Stimulated activated CD4-positive, alpha-beta T cell treated with anti-CD3 and anti-CD28 coated beads, Interleukin-2, amount 100 ng/mL, for 48 hours (primary cell): ENCODE data around the gene OSGIN1.
A peak's percentile ranks its signal among the peaks of the same experiment; 100 is the strongest.

Experiments
- DNase-seq, 2 donors: peaks; one replicate each; pipeline ENCODE4 v3.0.0-alpha.2; 2020

Gene OSGIN1

DNA sequence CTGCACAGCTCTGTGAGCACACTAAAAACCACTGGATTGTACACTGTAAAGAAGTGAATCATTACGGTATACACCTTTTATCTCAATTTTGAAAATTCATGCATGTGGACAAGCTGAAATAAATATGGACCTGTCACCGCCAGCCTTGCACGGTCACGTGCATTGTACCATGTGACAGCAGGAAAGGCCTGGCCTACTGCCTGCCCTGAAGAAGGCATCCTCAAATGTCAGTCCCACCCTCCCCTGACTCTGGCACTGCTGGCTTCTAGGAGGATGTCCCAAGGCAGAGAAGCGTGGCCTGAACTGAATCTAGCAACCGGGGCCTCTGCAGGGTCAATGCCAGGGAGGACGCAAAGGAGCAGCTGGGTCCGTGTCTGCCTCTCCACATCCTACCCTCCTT, 54.9 kb downstream of the OSGIN1 start:
- DNase-seq = no peak

DNA sequence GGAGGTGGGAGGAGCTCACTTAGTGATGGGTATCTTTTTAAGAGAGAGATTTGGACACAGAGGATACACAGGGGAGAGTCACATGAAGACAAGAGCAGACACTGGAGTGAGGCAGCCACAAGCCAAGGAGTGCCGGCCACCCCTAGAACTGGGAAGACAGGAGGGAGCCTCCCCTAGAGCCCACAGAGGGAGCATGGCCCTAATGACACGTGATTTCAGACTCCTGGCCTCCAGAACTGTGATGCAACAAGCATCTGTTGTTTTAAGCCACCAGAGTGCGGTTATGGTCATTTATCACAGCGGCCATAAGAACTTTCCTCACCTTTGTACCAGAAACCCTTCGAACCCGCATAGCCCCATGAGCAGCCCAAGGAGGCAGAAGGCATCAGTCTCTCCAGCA, 56.2 kb downstream of the OSGIN1 start:
- no peak for DNase-seq

DNA sequence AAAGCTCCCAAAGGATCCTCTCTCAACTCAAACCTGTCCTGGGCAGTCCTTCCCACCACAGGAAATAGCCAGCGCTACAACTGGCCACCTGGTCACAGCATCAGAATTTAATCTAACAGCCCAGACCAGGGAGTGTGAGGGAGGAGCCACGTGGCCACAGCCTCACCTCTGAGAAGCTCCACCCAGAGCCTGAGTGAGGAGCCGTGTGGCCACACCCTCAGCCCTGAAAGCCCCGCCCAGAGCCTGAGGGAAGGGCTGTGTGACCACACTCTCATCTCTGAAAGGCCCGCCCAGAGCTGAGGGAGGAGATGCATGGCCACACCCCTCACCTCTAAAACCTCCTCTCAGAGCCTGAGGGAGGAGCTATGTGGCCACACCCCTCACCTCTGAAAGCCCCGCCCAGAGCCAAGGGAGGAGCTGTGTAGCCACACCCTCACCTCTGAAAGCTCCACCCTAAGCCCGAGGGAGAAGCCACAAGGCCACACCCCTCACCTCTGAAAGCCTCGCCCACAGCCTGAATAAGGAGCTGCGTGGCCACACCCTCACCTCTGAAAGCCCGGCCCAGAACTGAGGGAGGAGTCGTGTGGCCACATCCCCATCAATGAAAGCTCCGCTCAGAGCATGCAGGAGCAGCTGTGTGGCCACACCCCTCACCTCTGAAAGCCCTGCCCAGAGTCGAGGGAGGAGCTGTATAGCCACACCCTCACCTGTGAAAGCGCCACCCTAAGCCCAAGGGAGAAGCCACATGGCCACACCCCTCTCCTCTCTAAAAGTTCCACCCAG, 60.9 kb downstream of the OSGIN1 start:
- DNase-seq = peak; percentile 45 to 57

DNA sequence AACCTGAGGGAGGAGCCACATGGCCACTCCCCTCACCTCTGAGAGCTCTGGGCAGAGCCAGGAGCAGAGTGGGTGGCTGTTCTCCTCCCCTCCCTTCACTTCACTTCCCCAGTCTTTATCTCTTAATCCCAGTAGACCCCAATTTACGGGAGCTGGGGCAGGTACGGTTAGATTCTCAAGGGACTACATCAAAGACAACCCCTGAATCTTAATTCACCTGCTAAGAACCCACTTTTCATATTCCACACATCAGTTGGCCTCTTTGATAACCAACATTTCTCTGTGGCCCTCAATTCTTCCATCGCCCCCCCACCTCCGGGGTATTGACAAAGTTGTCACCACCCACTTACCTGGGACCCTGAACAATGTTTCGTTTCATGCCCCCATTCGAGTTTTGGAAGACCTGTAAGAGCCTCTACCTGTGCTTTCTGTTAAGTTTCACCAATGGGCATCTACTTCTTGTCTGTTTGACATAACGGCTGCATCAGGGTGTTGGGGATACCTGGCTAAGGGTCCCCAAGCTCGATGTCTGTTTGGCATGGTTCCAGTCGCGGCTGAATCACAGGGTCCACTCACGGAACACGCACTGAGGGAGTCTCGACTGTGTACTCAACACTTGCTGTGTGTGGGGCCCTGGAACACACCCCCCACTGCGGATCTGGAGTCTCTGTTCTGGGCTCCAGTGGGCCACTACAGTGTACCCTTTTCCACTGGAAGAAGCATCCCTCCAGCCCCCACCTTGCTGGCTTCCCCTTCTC, 61.7 kb downstream of the OSGIN1 start:
- no peak for DNase-seq

DNA sequence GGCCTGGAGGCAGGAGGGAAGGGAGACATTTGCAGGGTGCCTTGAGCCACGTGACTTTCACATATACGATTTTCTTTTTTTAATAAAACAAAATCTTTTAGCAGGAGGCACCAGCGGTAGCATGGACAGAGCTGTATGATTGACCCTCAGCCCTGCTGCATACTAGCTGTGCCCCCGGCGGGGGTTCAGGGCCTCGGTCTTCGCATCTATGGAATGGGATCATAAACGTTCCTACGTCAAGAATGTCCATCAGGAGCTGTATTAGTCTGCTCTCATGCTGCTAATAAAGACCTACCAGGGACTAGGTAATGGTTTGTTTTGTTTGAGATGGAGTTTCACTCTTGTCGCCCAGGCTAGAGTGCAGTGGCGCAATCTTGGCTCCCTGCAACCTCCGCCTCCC, 62.4 kb downstream of the OSGIN1 start:
- no peak for DNase-seq
